HG03432 (cell line): ENCODE measurements around the gene ABCC4.

ENCODE experiments used
- ATAC-seq: cut with Tn5 transposase; IDR thresholded peaks from one replicate; pipeline ENCODE4 v1.9.1; 2021; ENCODE audit warnings: mild to moderate bottlenecking, moderate library complexity; ENCODE audit not compliant: unreplicated experiment

The ABCC4 gene

GRCh38 chr13:95124959-95125358 is 176.3 kb downstream of the ABCC4 start:
- no peak for ATAC-seq

- no peak for ATAC-seq
Observed at GRCh38 chr13:95123726-95124125, 177.5 kb downstream of the ABCC4 start.

GRCh38 chr13:95122063-95122462 is 179.2 kb downstream of the ABCC4 start:
- ATAC-seq = no peak

GRCh38 chr13:95121516-95121915 is 179.7 kb downstream of the ABCC4 start:
- ATAC-seq = no peak

- ATAC-seq = no peak
Observed at GRCh38 chr13:95120650-95121049, 180.6 kb downstream of the ABCC4 start.

- ATAC-seq = no peak
Observed at GRCh38 chr13:95118541-95119324, 182.5 kb downstream of the ABCC4 start.

GRCh38 chr13:95117092-95117491 is 184.2 kb downstream of the ABCC4 start:
- ATAC-seq = no peak

GRCh38 chr13:95115525-95115924 is 185.7 kb downstream of the ABCC4 start:
- ATAC-seq = no peak

GRCh38 chr13:95113601-95114000 is 187.7 kb downstream of the ABCC4 start:
- no peak for ATAC-seq

- ATAC-seq = no peak
Observed at GRCh38 chr13:95112883-95113282, 188.4 kb downstream of the ABCC4 start.

- ATAC-seq = no peak
Observed at GRCh38 chr13:95111608-95112007, 189.6 kb downstream of the ABCC4 start.

- ATAC-seq = no peak
Observed at GRCh38 chr13:95106562-95106961, 194.7 kb downstream of the ABCC4 start.

- ATAC-seq = no peak
Observed at GRCh38 chr13:95100525-95101433, 200.5 kb downstream of the ABCC4 start.

GRCh38 chr13:95099541-95099940 is 201.7 kb downstream of the ABCC4 start:
- ATAC-seq = no peak

GRCh38 chr13:95098916-95099315 is 202.3 kb downstream of the ABCC4 start:
- ATAC-seq = no peak

- no peak for ATAC-seq
Observed at GRCh38 chr13:95091755-95092154, 209.5 kb downstream of the ABCC4 start.

GRCh38 chr13:95087746-95088305 is 213.4 kb downstream of the ABCC4 start:
- no peak for ATAC-seq

- no peak for ATAC-seq
Observed at GRCh38 chr13:95086761-95087160, 214.5 kb downstream of the ABCC4 start.

- ATAC-seq = no peak
Observed at GRCh38 chr13:95083758-95084157, 217.5 kb downstream of the ABCC4 start.

- no peak for ATAC-seq
Observed at GRCh38 chr13:95083066-95083465, 218.2 kb downstream of the ABCC4 start.

GRCh38 chr13:95075506-95075905 is 225.7 kb downstream of the ABCC4 start:
- ATAC-seq = no peak

- no peak for ATAC-seq
Observed at GRCh38 chr13:95074820-95075219, 226.4 kb downstream of the ABCC4 start.
